Smooth muscle cell (in vitro differentiated cells): ENCODE measurements around the gene ASB15. TPM values are rescaled to one million over a fixed set of nuclear protein-coding genes. Genes with fewer than 3 reads are reported as not detected.

Experiments used
- DNase-seq: peaks from one replicate; lab custom pipeline; 2025; ENCODE audit not compliant: unreplicated experiment; lab: John Stamatoyannopoulos, UW
- H2AFZ ChIP-seq: fragments of 200-600 bp; sonication (generic); 2 replicates; pipeline ENCODE4 v1.6.0; 2016; ENCODE audit warnings: antibody characterized with exemption, low read depth, mild to moderate bottlenecking
- H3F3A ChIP-seq: fragments of 200-600 bp; sonication (generic); 2 replicates; pipeline ENCODE4 v1.6.0; 2017; ENCODE audit warnings: antibody characterized with exemption, low read depth
- H3K27ac ChIP-seq: fragments of 200-600 bp; sonication (generic); 2 replicates; pipeline ENCODE4 v1.5.1; 2016; ENCODE audit warnings: low read depth, mild to moderate bottlenecking
- H3K27me3 ChIP-seq: fragments of 200-600 bp; sonication (generic); 2 replicates; pipeline ENCODE4 v1.6.1; 2016; ENCODE audit warnings: low read depth, mild to moderate bottlenecking
- H3K36me3 ChIP-seq: fragments of 200-600 bp; sonication (generic); 2 replicates; pipeline ENCODE4 v1.5.1; 2016; ENCODE audit warnings: low read depth
- H3K4me1 ChIP-seq: fragments of 200-600 bp; sonication (generic); 2 replicates; pipeline ENCODE4 v1.5.1; 2016; ENCODE audit warnings: low read depth
- H3K4me2 ChIP-seq: fragments of 200-600 bp; sonication (generic); 2 replicates; pipeline ENCODE4 v1.6.0; 2016; ENCODE audit warnings: mild to moderate bottlenecking
- H3K4me3 ChIP-seq: fragments of 200-600 bp; sonication (generic); 2 replicates; pipeline ENCODE4 v1.5.1; 2016; ENCODE audit warnings: mild to moderate bottlenecking
- H3K79me2 ChIP-seq: fragments of 200-600 bp; sonication (generic); 2 replicates; pipeline ENCODE4 v1.6.0; 2016; ENCODE audit warnings: low read depth, mild to moderate bottlenecking
- H3K9ac ChIP-seq: fragments of 200-600 bp; sonication (generic); 2 replicates; pipeline ENCODE4 v1.6.0; 2016; ENCODE audit warnings: low read depth
- H3K9me3 ChIP-seq: fragments of 200-600 bp; sonication (generic); replicated peaks from 2 replicates; pipeline ENCODE4 v1.5.1; 2016; ENCODE audit warnings: low read depth
- H4K20me1 ChIP-seq: fragments of 200-600 bp; sonication (generic); 2 replicates; pipeline ENCODE4 v1.6.0; 2016; ENCODE audit warnings: low read depth
- CTCF ChIP-seq: fragments of 200-600 bp; sonication (generic); IDR thresholded peaks from 2 replicates; pipeline ENCODE4 v1.5.1; 2017; ENCODE audit warnings: borderline replicate concordance, mild to moderate bottlenecking, antibody characterized with exemption; ENCODE audit not compliant: insufficient read depth, poor library complexity, severe bottlenecking
- WGBS: methylation state at CpG from one replicate; pipeline ENCODE4 v1.1.7; 2016; ENCODE audit warnings: low lambda C conversion rate; 5-methylcytosine and 5-hydroxymethylcytosine counted together
- polyA plus RNA-seq: library from polyadenylated mRNA; unstranded; fragments of >200 nt; fragmentation: Nextera tagmentation; extraction: Ambion mirVana; gene quantifications from 2 replicates; pipeline ENCODE4 v1.2.1, GENCODE V29; 2016
- total RNA-seq: library from RNA; depleted of rRNA; stranded (reverse); fragments of >200 nt; gene quantifications from 2 replicates; pipeline ENCODE4 v1.2.3, GENCODE V29; 2014

ASB15 gene
- total and polyA plus RNA-seq, 2 experiments from 2014 or later: 0.07 TPM; not detected in 1

GRCh38 chr7:123607423-123607975 is 5.9 kb downstream of the ASB15 start:
- no peaks in the 10 kb centered on the region for H3K9me3 ChIP-seq
- H3K9ac ChIP-seq: no peak overlapping the region
- H3K27ac ChIP-seq: no peak overlapping the region
- DNase-seq: no peak
- no peak overlapping the region for H3K4me3 ChIP-seq
- H3K79me2 ChIP-seq: no peaks in the 10 kb centered on the region
- no peaks in the 10 kb centered on the region for H3K36me3 ChIP-seq
- TF ChIP-seq CTCF: no peak
- no peak overlapping the region for H3K4me2 ChIP-seq
- H2AFZ ChIP-seq: no peak overlapping the region
- no peaks in the 10 kb centered on the region for H4K20me1 ChIP-seq
- H3K27me3 ChIP-seq: no peaks in the 10 kb centered on the region
- no peaks in the 10 kb centered on the region for H3K4me1 ChIP-seq
- WGBS: 78% methylated on average over 4 of the region's 4 CpGs
- H3F3A ChIP-seq: no peaks in the 10 kb centered on the region

GRCh38 chr7:123608991-123609882 is 7.6 kb downstream of the ASB15 start:
- H3F3A ChIP-seq: no peaks in the 10 kb centered on the region
- no peak overlapping the region for H2AFZ ChIP-seq
- H4K20me1 ChIP-seq: no peaks in the 10 kb centered on the region
- H3K4me1 ChIP-seq: no peaks in the 10 kb centered on the region
- no peaks in the 10 kb centered on the region for H3K79me2 ChIP-seq
- H3K4me2 ChIP-seq: no peak overlapping the region
- H3K4me3 ChIP-seq: no peak overlapping the region
- no peak overlapping the region for H3K27ac ChIP-seq
- DNase-seq: no peak
- H3K36me3 ChIP-seq: no peaks in the 10 kb centered on the region
- no peaks in the 10 kb centered on the region for H3K9me3 ChIP-seq
- H3K27me3 ChIP-seq: no peaks in the 10 kb centered on the region
- WGBS: 84% methylated on average over 5 of the region's 5 CpGs
- no peak overlapping the region for H3K9ac ChIP-seq
- no peak for TF ChIP-seq CTCF

- no peak for TF ChIP-seq CTCF
Measured at GRCh38 chr7:123609883-123610239, 8.2 kb downstream of the ASB15 start.

GRCh38 chr7:123612024-123612423 is 10.4 kb downstream of the ASB15 start:
- no peaks in the 10 kb centered on the region for H3K79me2 ChIP-seq
- H3K4me3 ChIP-seq: no peak overlapping the region
- no peaks in the 10 kb centered on the region for H3K9me3 ChIP-seq
- H3K4me1 ChIP-seq: peaks cover 19% of the 10 kb centered on the region
- H3K9ac ChIP-seq: no peak overlapping the region
- peak overlapping the region; percentile 16 for H2AFZ ChIP-seq
- no peaks in the 10 kb centered on the region for H3K27me3 ChIP-seq
- H4K20me1 ChIP-seq: no peaks in the 10 kb centered on the region
- no peak overlapping the region for H3K27ac ChIP-seq
- H3K4me2 ChIP-seq: no peak overlapping the region
- H3F3A ChIP-seq: no peaks in the 10 kb centered on the region
- DNase-seq: no peak
- no peak for TF ChIP-seq CTCF
- H3K36me3 ChIP-seq: no peaks in the 10 kb centered on the region

More at GRCh38 chr7:123609883-123610239, 8.2 kb downstream of the ASB15 start:
- 88% methylated on average over 2 of the region's 2 CpGs for WGBS
- no peak overlapping the region for H3K4me3 ChIP-seq
- no peaks in the 10 kb centered on the region for H3K79me2 ChIP-seq
- no peaks in the 10 kb centered on the region for H3K27me3 ChIP-seq
- no peak for DNase-seq
- H3F3A ChIP-seq: no peaks in the 10 kb centered on the region
- H3K27ac ChIP-seq: no peak overlapping the region
- no peaks in the 10 kb centered on the region for H3K36me3 ChIP-seq
- H3K4me2 ChIP-seq: no peak overlapping the region
- no peak overlapping the region for H2AFZ ChIP-seq
- H4K20me1 ChIP-seq: no peaks in the 10 kb centered on the region
- no peaks in the 10 kb centered on the region for H3K9me3 ChIP-seq
- no peak overlapping the region for H3K9ac ChIP-seq
- H3K4me1 ChIP-seq: peaks cover 3% of the 10 kb centered on the region
